Suprapubic skin (tissue), 2 donors: ENCODE measurements around the gene SCYL3.

Experiments
- EP300 ChIP-seq: sonication (generic); formaldehyde crosslinking; IDR thresholded peaks from one replicate; pipeline ENCODE4 v1.6.1; 2017; ENCODE audit warnings: antibody characterized with exemption
- POLR2A ChIP-seq, 2 donors: fragments of 450-650 bp; IDR thresholded peaks; one replicate each; pipeline ENCODE4 v1.6.1; 2017; ENCODE audit warnings: antibody characterized with exemption in 2 of 2, mild to moderate bottlenecking in 2 of 2, moderate library complexity in 2 of 2

- TF ChIP-seq EP300 (no peak), POLR2A (IDR thresholded peaks at IDR 0.05) (no peak)
These were observed 19.5 kb downstream of the SCYL3 start for GRCh38 chr1:169874229-169874628.
